Stimulated activated effector memory CD8-positive, alpha-beta T cell treated with anti-CD3 and anti-CD28 coated beads, Interleukin-12 subunit alpha, Interleukin-12 subunit beta, amount 100 ng/mL, for 72 hours (primary cell): ENCODE data around the gene TLCD4.
"Not testable (repeated sequence)": the region's sequence is repeated elsewhere in the genome, so short reads cannot be mapped to it uniquely, and the experiment has no call there.

Experiments used
- ATAC-seq: fragments of 150-1000 bp; cut with Tn5 transposase; 2 replicates; pipeline ENCODE4 v1.10.0; 2021
- DNase-seq, 2 donors: peaks; one replicate each; pipeline ENCODE4 v3.0.0; 2021 to 2022; ENCODE audit warnings: low spot score in 2 of 2
- H3K27ac Mint-ChIP-seq: one replicate; pipeline ENCODE4 v1.8.0; 2022; ENCODE audit warnings: mild to moderate bottlenecking, mixed read lengths
- H3K36me3 Mint-ChIP-seq: one replicate; pipeline ENCODE4 v1.8.0; 2022; ENCODE audit warnings: mild to moderate bottlenecking, mixed read lengths
- H3K4me1 Mint-ChIP-seq: one replicate; pipeline ENCODE4 v1.8.0; 2022; ENCODE audit warnings: mixed read lengths
- H3K4me3 Mint-ChIP-seq: one replicate; pipeline ENCODE4 v1.8.0; 2022; ENCODE audit warnings: mild to moderate bottlenecking, mixed read lengths
- H3K9me3 Mint-ChIP-seq: one replicate; pipeline ENCODE4 v1.8.0; 2022; ENCODE audit warnings: mixed read lengths

The TLCD4 gene

DNA sequence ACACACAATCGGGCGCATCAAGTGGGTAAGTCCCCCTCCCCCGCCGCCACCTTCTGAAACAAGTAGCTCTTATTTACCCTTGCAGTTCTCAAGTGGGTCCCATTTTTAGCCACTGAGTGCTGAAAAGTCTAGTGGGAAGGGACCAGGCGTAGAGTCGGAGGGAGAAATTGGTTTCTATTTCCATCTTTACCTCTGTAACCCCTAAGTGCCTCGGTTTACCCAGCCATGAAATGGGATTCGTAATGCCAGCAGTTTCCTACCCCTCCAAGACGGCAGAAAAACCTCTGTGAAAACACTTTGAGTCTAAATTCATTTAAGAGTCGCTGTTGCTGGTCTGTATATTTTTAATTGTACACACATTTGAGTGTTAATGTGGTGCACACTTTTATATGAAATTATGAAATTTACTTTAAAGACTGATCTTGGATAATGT is 928 bp downstream of the TLCD4 start:
- DNase-seq (no peak), ATAC-seq (no peak)
- Mint-ChIP-seq H3K4me3 (peak overlapping the region; percentile 58), H3K27ac (no peak overlapping the region), H3K4me1 (no peaks in the 10 kb centered on the region), H3K36me3 (no peaks in the 10 kb centered on the region), H3K9me3 (no peaks in the 10 kb centered on the region)

GRCh38 chr1:95118710-95119109 is 1.6 kb downstream of the TLCD4 start:
- H3K36me3 Mint-ChIP-seq = no peaks in the 10 kb centered on the region
- no peak for ATAC-seq
- no peak for DNase-seq
- no peaks in the 10 kb centered on the region for H3K9me3 Mint-ChIP-seq
- no peak overlapping the region for H3K27ac Mint-ChIP-seq
- H3K4me3 Mint-ChIP-seq = no peak overlapping the region
- H3K4me1 Mint-ChIP-seq = no peaks in the 10 kb centered on the region

GRCh38 chr1:95119273-95119672 is 2.1 kb downstream of the TLCD4 start:
- Mint-ChIP-seq H3K9me3 (no peaks in the 10 kb centered on the region), H3K4me1 (no peaks in the 10 kb centered on the region), H3K27ac (no peak overlapping the region)

DNA sequence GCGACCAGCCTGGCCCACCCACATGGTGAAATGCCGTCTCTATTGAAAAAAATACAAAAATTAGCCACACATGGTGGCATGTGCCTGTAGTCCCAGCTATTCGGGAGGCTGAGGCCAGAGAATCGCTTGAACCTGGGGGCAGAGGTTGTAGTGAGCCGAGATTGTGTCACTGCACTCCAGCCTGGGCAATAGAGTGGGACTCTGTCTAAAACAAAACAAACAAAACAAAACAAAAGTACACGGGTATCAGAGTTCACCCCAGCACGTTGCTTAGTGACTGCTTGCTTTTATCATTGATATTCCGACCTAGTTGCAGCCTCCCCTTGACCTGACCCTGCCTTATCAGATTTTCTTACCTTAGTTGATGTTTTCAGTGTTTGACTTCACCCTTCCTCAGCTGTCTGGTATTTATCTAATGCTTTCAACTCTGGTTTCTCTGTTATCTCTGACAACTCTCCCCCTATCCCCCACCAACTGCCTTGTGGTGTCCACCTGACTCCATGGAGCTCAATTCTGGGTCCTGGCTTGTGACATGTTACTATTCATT is 5.1 kb downstream of the TLCD4 start:
- no peak overlapping the region for H3K4me3 Mint-ChIP-seq

More at GRCh38 chr1:95119273-95119672, 2.1 kb downstream of the TLCD4 start:
- no peak for DNase-seq
- ATAC-seq = no peak
- H3K4me3 Mint-ChIP-seq = no peak overlapping the region
- H3K36me3 Mint-ChIP-seq = no peaks in the 10 kb centered on the region

DNA sequence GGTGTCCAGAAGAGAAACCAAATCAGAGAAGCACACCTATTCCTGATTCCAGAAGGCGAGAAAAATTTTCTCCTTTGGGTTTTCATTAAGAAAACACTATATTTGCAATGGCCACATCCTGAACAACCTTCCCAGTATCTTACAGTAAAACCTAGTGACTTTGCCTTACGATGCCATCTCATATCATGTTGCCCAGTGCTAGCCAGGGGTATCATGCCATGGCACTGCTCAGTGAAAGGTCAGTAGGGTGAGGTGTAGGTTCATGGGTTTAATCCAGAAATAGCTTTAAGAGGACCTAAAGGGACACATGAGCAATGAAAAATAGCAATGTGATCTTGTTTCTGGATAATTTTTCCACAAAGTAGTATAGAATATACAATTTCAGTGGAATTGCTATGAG is 7.2 kb downstream of the TLCD4 start:
- H3K36me3 Mint-ChIP-seq = no peaks in the 10 kb centered on the region
- no peaks in the 10 kb centered on the region for H3K9me3 Mint-ChIP-seq
- H3K4me1 Mint-ChIP-seq = no peaks in the 10 kb centered on the region
- no peak overlapping the region for H3K4me3 Mint-ChIP-seq
- no peak for DNase-seq
- no peak for ATAC-seq
- no peak overlapping the region for H3K27ac Mint-ChIP-seq

More for the DNA sequence above, 5.1 kb downstream of the TLCD4 start:
- Mint-ChIP-seq H3K36me3 (no peaks in the 10 kb centered on the region), H3K4me1 (no peaks in the 10 kb centered on the region), H3K27ac (no peak overlapping the region), H3K9me3 (no peaks in the 10 kb centered on the region)
- ATAC-seq = no peak
- no peak for DNase-seq

- H3K27ac Mint-ChIP-seq = no peak overlapping the region
- no peaks in the 10 kb centered on the region for H3K36me3 Mint-ChIP-seq
Observed at GRCh38 chr1:95126366-95126765, 9.2 kb downstream of the TLCD4 start.

GRCh38 chr1:95126846-95127245 is 9.7 kb downstream of the TLCD4 start:
- DNase-seq (no peak), ATAC-seq (no peak)
- no peak overlapping the region for H3K27ac Mint-ChIP-seq
- H3K4me1 Mint-ChIP-seq = no peaks in the 10 kb centered on the region
- no peaks in the 10 kb centered on the region for H3K9me3 Mint-ChIP-seq
- no peaks in the 10 kb centered on the region for H3K36me3 Mint-ChIP-seq
- H3K4me3 Mint-ChIP-seq = no peak overlapping the region

More at GRCh38 chr1:95126366-95126765, 9.2 kb downstream of the TLCD4 start:
- H3K9me3 Mint-ChIP-seq = no peaks in the 10 kb centered on the region
- H3K4me3 Mint-ChIP-seq = no peak overlapping the region
- DNase-seq (no peak), ATAC-seq (no peak)
- no peaks in the 10 kb centered on the region for H3K4me1 Mint-ChIP-seq

DNA sequence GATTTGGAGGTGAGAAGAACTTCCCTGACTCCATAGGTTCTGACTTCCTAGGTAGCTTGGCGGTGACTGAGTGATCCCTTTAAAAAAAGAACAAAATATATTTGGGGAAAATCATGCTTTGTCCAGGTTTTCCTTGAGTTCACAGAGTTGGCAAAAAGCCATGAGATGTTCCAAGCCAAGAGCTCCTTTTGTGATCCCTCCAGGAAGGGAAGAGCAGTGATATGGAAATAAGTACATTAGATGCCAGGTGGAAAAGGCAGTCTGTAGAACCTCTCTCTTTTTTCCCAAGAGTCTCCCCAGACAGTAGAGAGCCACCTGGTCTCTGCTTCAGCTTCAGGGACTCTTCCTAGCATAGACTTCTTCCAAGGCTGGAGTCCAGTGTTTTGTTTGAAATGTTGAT is 10.2 kb downstream of the TLCD4 start:
- DNase-seq (no peak), ATAC-seq (no peak)
- H3K36me3 Mint-ChIP-seq = no peaks in the 10 kb centered on the region
- no peaks in the 10 kb centered on the region for H3K4me1 Mint-ChIP-seq
- H3K9me3 Mint-ChIP-seq = no peaks in the 10 kb centered on the region
- no peak overlapping the region for H3K4me3 Mint-ChIP-seq
- H3K27ac Mint-ChIP-seq = no peak overlapping the region

DNA sequence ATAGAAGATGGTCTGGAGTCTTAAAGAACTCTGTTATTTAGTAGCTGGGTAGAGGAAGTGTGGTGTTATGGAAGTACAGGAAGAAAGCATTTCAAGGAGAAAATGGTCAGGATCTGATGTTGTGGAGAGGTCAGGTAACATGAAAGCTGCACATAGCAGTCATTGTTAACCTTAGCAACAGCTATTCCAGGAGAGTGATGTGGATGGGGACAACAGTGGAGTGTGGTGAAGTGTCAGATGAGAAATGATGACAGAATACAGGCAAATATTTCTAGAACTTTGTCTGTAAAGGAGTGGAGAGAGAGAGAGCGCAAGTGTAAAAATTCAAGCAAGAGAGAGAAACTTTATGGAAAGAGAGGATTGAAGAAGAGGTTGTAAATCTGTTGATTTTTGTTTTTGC is 15.6 kb downstream of the TLCD4 start:
- no peaks in the 10 kb centered on the region for H3K9me3 Mint-ChIP-seq
- DNase-seq (no peak), ATAC-seq (no peak)
- no peaks in the 10 kb centered on the region for H3K4me1 Mint-ChIP-seq
- no peak overlapping the region for H3K4me3 Mint-ChIP-seq
- H3K36me3 Mint-ChIP-seq = no peaks in the 10 kb centered on the region
- H3K27ac Mint-ChIP-seq = no peak overlapping the region

DNA sequence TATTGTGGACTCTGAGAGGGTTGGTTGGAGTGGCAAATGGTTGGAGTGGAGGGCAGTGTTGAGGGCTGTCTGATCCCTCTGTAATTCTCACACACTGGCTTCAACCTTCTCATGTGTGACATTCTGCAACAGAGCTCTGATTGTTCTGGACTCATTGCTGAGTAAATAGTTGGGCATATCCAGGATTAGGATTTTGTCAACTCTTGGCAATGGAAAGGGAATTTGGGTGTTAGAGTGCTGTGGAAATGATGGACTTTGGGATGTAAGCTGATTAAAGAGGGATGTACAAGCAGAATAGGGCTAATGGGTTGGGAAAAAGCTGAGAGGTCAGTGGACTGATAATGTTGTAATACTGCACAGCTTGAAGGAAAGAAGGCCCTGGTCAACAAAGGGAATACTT is 16.5 kb downstream of the TLCD4 start:
- no peaks in the 10 kb centered on the region for H3K36me3 Mint-ChIP-seq
- no peak overlapping the region for H3K27ac Mint-ChIP-seq
- no peaks in the 10 kb centered on the region for H3K4me1 Mint-ChIP-seq
- no peak for ATAC-seq
- DNase-seq = no peak
- no peaks in the 10 kb centered on the region for H3K9me3 Mint-ChIP-seq
- no peak overlapping the region for H3K4me3 Mint-ChIP-seq

GRCh38 chr1:95138223-95138622 is 21.1 kb downstream of the TLCD4 start:
- Mint-ChIP-seq H3K27ac (no peak overlapping the region), H3K9me3 (no peaks in the 10 kb centered on the region), H3K4me3 (no peak overlapping the region), H3K36me3 (no peaks in the 10 kb centered on the region), H3K4me1 (no peaks in the 10 kb centered on the region)
- DNase-seq = no peak
- no peak for ATAC-seq

DNA sequence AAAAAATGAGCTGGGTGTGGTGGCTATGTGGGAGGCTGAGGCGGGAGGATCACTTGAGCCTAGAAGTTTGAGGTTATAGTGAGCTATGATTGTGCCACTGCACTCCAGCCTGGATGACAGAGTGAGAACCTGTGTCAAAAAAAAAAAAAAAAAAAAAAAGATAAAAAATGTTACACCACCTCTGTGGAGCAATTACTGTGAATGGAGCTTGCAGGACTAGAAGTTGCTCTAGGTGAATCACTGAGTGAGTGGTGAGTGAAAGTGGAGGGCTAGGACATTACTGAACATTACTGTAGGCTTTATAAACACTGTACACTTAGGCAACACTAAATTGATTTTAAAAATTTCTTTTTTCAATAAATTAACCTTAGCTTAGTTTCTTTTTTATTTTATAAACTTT is 21.9 kb downstream of the TLCD4 start:
- Mint-ChIP-seq H3K36me3 (no peaks in the 10 kb centered on the region), H3K4me1 (no peaks in the 10 kb centered on the region), H3K4me3 (no peak overlapping the region), H3K27ac (no peak overlapping the region), H3K9me3 (no peaks in the 10 kb centered on the region)
- DNase-seq = no peak
- no peak for ATAC-seq

GRCh38 chr1:95140791-95141190 is 23.6 kb downstream of the TLCD4 start:
- ATAC-seq (no peak), DNase-seq (no peak)
- Mint-ChIP-seq H3K9me3 (no peaks in the 10 kb centered on the region), H3K27ac (no peak overlapping the region), H3K4me1 (no peaks in the 10 kb centered on the region), H3K4me3 (no peak overlapping the region), H3K36me3 (no peaks in the 10 kb centered on the region)

- no peak for DNase-seq
- no peaks in the 10 kb centered on the region for H3K36me3 Mint-ChIP-seq
- H3K27ac Mint-ChIP-seq = no peak overlapping the region
- no peak for ATAC-seq
- no peaks in the 10 kb centered on the region for H3K4me1 Mint-ChIP-seq
- H3K9me3 Mint-ChIP-seq = no peaks in the 10 kb centered on the region
- no peak overlapping the region for H3K4me3 Mint-ChIP-seq
Observed at GRCh38 chr1:95145493-95145892, 28.3 kb downstream of the TLCD4 start.

GRCh38 chr1:95146637-95147036 is 29.5 kb downstream of the TLCD4 start:
- H3K4me1 Mint-ChIP-seq = no peaks in the 10 kb centered on the region
- H3K9me3 Mint-ChIP-seq = no peaks in the 10 kb centered on the region
- ATAC-seq = peak; percentile 73
- H3K4me3 Mint-ChIP-seq = no peak overlapping the region
- no peaks in the 10 kb centered on the region for H3K36me3 Mint-ChIP-seq
- no peak for DNase-seq
- no peak overlapping the region for H3K27ac Mint-ChIP-seq

DNA sequence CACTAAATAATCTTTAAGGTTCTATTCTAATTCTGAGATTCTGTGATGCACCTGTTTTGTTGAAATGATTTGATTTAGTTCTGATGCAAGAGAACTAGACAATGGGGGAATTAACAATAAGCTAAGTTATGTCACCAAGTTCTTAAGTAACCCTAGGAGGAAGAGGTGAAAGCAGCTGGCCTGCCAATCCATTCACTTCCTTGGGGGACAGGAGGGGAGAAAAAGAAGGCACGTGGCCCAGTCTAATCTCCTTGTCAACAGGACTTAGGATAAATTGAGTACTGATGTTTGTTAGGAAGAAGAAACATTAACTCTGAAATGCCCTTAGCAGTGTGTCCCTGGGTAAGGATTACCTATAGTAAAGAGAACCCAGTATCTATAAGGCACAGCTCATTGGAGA is 36.9 kb downstream of the TLCD4 start:
- ATAC-seq = no peak
- no peak overlapping the region for H3K4me3 Mint-ChIP-seq
- H3K4me1 Mint-ChIP-seq = no peaks in the 10 kb centered on the region

DNA sequence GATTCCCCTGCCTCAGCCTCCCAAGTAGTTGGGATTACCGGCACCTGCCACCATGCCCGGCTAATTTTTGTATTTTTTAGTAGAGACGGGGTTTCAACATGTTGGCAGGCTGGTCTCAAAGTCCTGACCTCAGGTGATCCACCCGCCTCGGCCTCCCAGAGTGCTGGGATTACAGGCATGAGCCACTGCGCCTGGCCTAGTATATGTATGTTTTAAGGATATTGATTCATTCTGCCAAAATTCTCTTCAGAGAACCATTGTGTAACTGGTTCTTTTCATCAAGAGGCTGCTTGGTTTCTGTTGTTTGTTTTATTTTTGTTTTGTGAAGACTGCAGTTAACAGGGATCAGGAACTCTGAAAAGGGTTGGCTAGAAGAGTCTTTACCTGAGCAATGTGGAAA is 48.4 kb downstream of the TLCD4 start:
- H3K4me3 Mint-ChIP-seq, H3K27ac Mint-ChIP-seq, DNase-seq, ATAC-seq, H3K4me1 Mint-ChIP-seq, H3K9me3 Mint-ChIP-seq, H3K36me3 Mint-ChIP-seq: not testable (repeated sequence)

More for the DNA sequence above, 36.9 kb downstream of the TLCD4 start:
- Mint-ChIP-seq H3K27ac (no peak overlapping the region), H3K36me3 (no peaks in the 10 kb centered on the region), H3K9me3 (no peaks in the 10 kb centered on the region)
- DNase-seq = no peak
